ENCODE measurements around the gene TMEM266.

The TMEM266 gene

DNA sequence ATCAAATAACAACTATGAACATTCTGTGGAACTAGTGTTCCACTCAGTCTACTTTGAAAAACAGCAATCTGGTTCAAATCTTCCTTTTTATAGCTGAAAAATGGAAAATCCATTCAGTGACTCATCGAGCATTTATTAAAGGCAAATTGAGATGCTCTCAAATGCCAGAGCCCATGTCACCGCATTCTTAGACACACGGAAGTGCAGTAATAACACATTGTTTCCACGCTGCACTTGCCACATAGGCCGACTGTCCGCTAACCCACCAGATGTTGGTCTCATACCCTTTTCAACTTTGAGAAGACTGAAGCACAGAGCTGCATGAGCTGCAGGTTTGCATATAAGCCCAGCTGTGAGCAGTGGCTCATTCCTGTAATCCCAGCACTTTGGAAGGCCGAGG is 95.9 kb downstream of the TMEM266 start:
- TF ChIP-seq CTCF (IDR thresholded peaks at IDR 0.05): no peak
- H3K4me2 ChIP-seq (ENCODE audit: low read length): no peak overlapping the region
- H3K9me3 ChIP-seq (ENCODE audit: control insufficient read depth, low read length): no peaks in the 10 kb centered on the region
- H3K4me3 ChIP-seq (ENCODE audit: low read depth, low read length): no peak overlapping the region
- H3K4me1 ChIP-seq: no peaks in the 10 kb centered on the region
- no peaks in the 10 kb centered on the region for H3K79me2 ChIP-seq
- no peak overlapping the region for H2AFZ ChIP-seq
- H3K27ac ChIP-seq: no peak overlapping the region
- H3K27me3 ChIP-seq (ENCODE audit: control insufficient read depth, insufficient read depth, low read length): no peaks in the 10 kb centered on the region
- no peak overlapping the region for H3K9ac ChIP-seq
- H3K36me3 ChIP-seq (ENCODE audit: control insufficient read depth, insufficient read depth, low read length): no peaks in the 10 kb centered on the region

DNA sequence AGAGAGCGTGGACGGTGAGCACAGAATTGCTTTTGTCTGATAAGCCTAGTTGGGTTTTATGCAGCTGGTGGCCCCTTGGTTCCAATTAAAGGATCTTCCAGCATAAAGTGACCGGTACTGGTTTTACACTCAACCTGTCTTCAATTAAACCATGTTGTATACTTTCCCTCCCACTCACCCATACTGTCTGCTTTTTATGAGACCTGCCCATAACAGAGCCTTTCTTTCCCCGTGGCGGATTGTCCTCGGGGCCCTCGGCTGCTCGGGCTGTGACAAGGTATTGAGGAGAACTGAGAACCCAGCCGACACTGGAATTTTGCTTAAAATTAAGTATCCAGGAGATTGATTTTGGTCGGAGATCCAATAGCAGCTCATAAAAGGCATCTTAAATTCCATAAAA is 98.4 kb downstream of the TMEM266 start:
- Histone ChIP-seq H3K36me3 (ENCODE audit: control insufficient read depth, insufficient read depth, low read length) (no peaks in the 10 kb centered on the region), H3K27ac (no peak overlapping the region), H3K9me3 (ENCODE audit: control insufficient read depth, low read length) (no peaks in the 10 kb centered on the region), H3K9ac (no peak overlapping the region), H3K27me3 (ENCODE audit: control insufficient read depth, insufficient read depth, low read length) (no peaks in the 10 kb centered on the region), H3K79me2 (no peaks in the 10 kb centered on the region), H2AFZ (no peak overlapping the region), H3K4me2 (ENCODE audit: low read length) (no peak overlapping the region), H3K4me3 (ENCODE audit: low read depth, low read length) (no peak overlapping the region), H3K4me1 (no peaks in the 10 kb centered on the region)
- TF ChIP-seq CTCF (IDR thresholded peaks at IDR 0.05): no peak

- no peak for TF ChIP-seq CTCF (IDR thresholded peaks at IDR 0.05)
- no peaks in the 10 kb centered on the region for H3K79me2 ChIP-seq
- no peaks in the 10 kb centered on the region for H3K4me1 ChIP-seq
- no peaks in the 10 kb centered on the region for H3K9me3 ChIP-seq (ENCODE audit: control insufficient read depth, low read length)
- H3K27me3 ChIP-seq (ENCODE audit: control insufficient read depth, insufficient read depth, low read length): no peaks in the 10 kb centered on the region
- H3K36me3 ChIP-seq (ENCODE audit: control insufficient read depth, insufficient read depth, low read length): no peaks in the 10 kb centered on the region
- no peak overlapping the region for H3K4me2 ChIP-seq (ENCODE audit: low read length)
- no peak overlapping the region for H3K9ac ChIP-seq
- H3K4me3 ChIP-seq (ENCODE audit: low read depth, low read length): no peak overlapping the region
- no peak overlapping the region for H3K27ac ChIP-seq
- no peak overlapping the region for H2AFZ ChIP-seq
These were observed 99.0 kb downstream of the TMEM266 start for GRCh38 chr15:76158815-76159214.

- Histone ChIP-seq H3K27ac (no peak overlapping the region), H3K36me3 (ENCODE audit: control insufficient read depth, insufficient read depth, low read length) (no peaks in the 10 kb centered on the region), H3K79me2 (no peaks in the 10 kb centered on the region), H3K9ac (no peak overlapping the region), H3K27me3 (ENCODE audit: control insufficient read depth, insufficient read depth, low read length) (no peaks in the 10 kb centered on the region), H3K9me3 (ENCODE audit: control insufficient read depth, low read length) (no peaks in the 10 kb centered on the region), H3K4me2 (ENCODE audit: low read length) (no peak overlapping the region), H3K4me1 (no peaks in the 10 kb centered on the region), H2AFZ (no peak overlapping the region), H3K4me3 (ENCODE audit: low read depth, low read length) (no peak overlapping the region)
- TF ChIP-seq CTCF (IDR thresholded peaks at IDR 0.05): no peak
These were observed 99.5 kb downstream of the TMEM266 start for GRCh38 chr15:76159282-76159681.

DNA sequence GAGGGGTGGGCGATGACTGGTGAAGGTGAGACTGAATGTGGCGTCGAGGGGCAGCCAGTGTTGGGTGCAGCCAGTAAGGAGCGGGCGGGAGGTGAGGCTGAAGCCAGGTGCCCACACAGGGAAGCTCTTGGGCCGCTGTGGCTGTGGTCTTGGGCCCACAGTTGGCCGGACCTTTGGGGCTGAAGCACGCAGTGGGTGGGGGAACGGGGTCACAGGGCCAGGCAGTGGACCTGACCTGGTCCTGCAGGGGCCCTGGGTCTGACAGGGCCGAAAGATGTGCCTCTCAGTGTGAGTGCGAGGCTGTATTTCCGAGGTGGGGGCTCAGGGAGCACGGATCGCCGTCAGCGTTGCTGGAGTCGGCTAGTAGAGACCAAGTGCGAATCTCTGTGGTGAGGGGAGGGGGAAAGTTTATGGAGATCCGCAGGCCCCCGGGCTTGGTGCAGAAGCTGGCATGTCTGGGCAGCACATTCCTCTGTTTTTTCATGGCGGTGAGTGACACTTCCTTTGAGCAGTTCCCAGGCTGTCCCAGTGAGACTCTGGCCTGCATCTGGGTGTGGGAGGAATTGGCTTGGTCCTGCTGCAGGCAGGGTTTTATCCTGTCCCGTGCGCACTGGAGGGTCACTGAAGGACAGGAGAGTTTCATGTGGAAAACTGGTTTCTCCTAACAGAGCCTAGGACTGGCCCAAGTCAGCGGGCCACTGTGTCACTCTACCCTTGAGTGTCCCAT is 100.8 kb downstream of the TMEM266 start:
- Histone ChIP-seq H3K4me1 (no peaks in the 10 kb centered on the region), H2AFZ (no peak overlapping the region), H3K27ac (no peak overlapping the region), H3K36me3 (ENCODE audit: control insufficient read depth, insufficient read depth, low read length) (no peaks in the 10 kb centered on the region), H3K4me2 (ENCODE audit: low read length) (no peak overlapping the region), H3K27me3 (ENCODE audit: control insufficient read depth, insufficient read depth, low read length) (no peaks in the 10 kb centered on the region), H3K9ac (no peak overlapping the region), H3K79me2 (no peaks in the 10 kb centered on the region), H3K4me3 (ENCODE audit: low read depth, low read length) (no peak overlapping the region), H3K9me3 (ENCODE audit: control insufficient read depth, low read length) (no peaks in the 10 kb centered on the region)
- no peak for TF ChIP-seq CTCF (IDR thresholded peaks at IDR 0.05)
